GM23248 (cell line): ENCODE results near the gene LYRM4.

Source experiments
- EZH2 ChIP-seq: fragments of 200-600 bp; sonication (generic); IDR thresholded peaks from 2 replicates; pipeline ENCODE4 v1.6.1; 2018; ENCODE audit warnings: antibody characterized with exemption, mild to moderate bottlenecking; ENCODE audit not compliant: insufficient read depth, poor library complexity, severe bottlenecking
- EZH2phosphoT487 ChIP-seq: fragments of 200-600 bp; sonication (generic); IDR thresholded peaks from 2 replicates; pipeline ENCODE4 v1.6.1; 2018; ENCODE audit warnings: antibody characterized with exemption, moderate library complexity, mild to moderate bottlenecking, low read depth; ENCODE audit not compliant: insufficient read depth

- TF ChIP-seq EZH2phosphoT487 (no peak), EZH2 (no peak)
These were observed 157.5 kb downstream of the LYRM4 start for GRCh38 chr6:5103250-5103649.
